Activated CD8-positive, alpha-beta T cell treated with anti-CD3 and anti-CD28 coated beads for 36 hours (primary cell): ENCODE measurements around the gene POLR3F. TPM values are rescaled to one million over a fixed set of nuclear protein-coding genes. Genes with fewer than 3 reads are reported as not detected.

Experiments used
- ATAC-seq: fragments of 200-7000 bp; cut with Tn5 transposase; one replicate; pipeline ENCODE4 v1.10.0; 2021; ENCODE audit warnings: mild to moderate bottlenecking, moderate library complexity
- CTCF ChIA-PET: fragments of 350-600 bp; sonication (Branson Sonifier 250); formaldehyde crosslinking; loops from one replicate; lab custom pipeline; 2021; ENCODE audit warnings: antibody characterized with exemption; lab: Charles Lee
- POLR2A ChIA-PET: fragments of 350-600 bp; sonication (Branson Sonifier 250); formaldehyde crosslinking; loops from one replicate; lab custom pipeline; 2021; ENCODE audit warnings: antibody characterized with exemption; lab: Charles Lee
- DNase-seq: peaks from one replicate; pipeline ENCODE4 v3.0.0-alpha.2; 2020
- H3K27ac Mint-ChIP-seq: one replicate; pipeline ENCODE4 v1.8.0; 2021; ENCODE audit warnings: mild to moderate bottlenecking, mixed read lengths
- H3K27me3 Mint-ChIP-seq: one replicate; pipeline ENCODE4 v1.8.0; 2021; ENCODE audit warnings: mixed read lengths
- H3K36me3 Mint-ChIP-seq: one replicate; pipeline ENCODE4 v1.8.0; 2021; ENCODE audit warnings: low read depth, mixed read lengths
- H3K4me1 Mint-ChIP-seq: one replicate; pipeline ENCODE4 v1.8.0; 2021; ENCODE audit warnings: low read depth, mixed read lengths
- H3K4me3 Mint-ChIP-seq: one replicate; pipeline ENCODE4 v1.8.0; 2021; ENCODE audit warnings: mild to moderate bottlenecking, moderate library complexity, mixed read lengths
- H3K9me3 Mint-ChIP-seq: one replicate; pipeline ENCODE4 v1.8.0; 2021; ENCODE audit warnings: mixed read lengths
- CTCF ChIP-seq: fragments of 200-600 bp; IDR thresholded peaks from one replicate; pipeline ENCODE4 v1.8.0; 2022; ENCODE audit warnings: antibody characterized with exemption, mild to moderate bottlenecking
- intact Hi-C: fragments of 100-400 bp; cut with micrococcal nuclease; formaldehyde crosslinking; loops from one replicate; pipeline ENCODE4 v1.10.0; 2022
- total RNA-seq, 2 experiments: library from RNA; stranded (reverse); gene quantifications; one replicate each; pipeline ENCODE4 v1.2.3, GENCODE V29; 2021

The POLR3F gene
- total RNA-seq, 2 experiments from 2014 or later, result 8.8 to 10.1 TPM

- TF ChIP-seq CTCF, result no peak
- CTCF ChIA-PET, result interaction anchor here (0.6 to 1.2 kb wide), 2 partner anchors 12 to 26 kb away, joined by 3 read pairs; no protein-coding TSS in a partner anchor
- no peak overlapping the region for H3K4me3 Mint-ChIP-seq
- H3K27ac Mint-ChIP-seq, result no peak overlapping the region
- H3K4me1 Mint-ChIP-seq, result no peaks in the 10 kb centered on the region
- H3K9me3 Mint-ChIP-seq, result no peaks in the 10 kb centered on the region
- H3K36me3 Mint-ChIP-seq, result no peaks in the 10 kb centered on the region
- intact Hi-C loops, result no loop called here
- POLR2A ChIA-PET, result no interaction called here
- no peak for DNase-seq
- H3K27me3 Mint-ChIP-seq, result no peaks in the 10 kb centered on the region
- ATAC-seq, result no peak
Observed at GRCh38 chr20:18430172-18430826, 36.9 kb upstream of the POLR3F start.

DNA sequence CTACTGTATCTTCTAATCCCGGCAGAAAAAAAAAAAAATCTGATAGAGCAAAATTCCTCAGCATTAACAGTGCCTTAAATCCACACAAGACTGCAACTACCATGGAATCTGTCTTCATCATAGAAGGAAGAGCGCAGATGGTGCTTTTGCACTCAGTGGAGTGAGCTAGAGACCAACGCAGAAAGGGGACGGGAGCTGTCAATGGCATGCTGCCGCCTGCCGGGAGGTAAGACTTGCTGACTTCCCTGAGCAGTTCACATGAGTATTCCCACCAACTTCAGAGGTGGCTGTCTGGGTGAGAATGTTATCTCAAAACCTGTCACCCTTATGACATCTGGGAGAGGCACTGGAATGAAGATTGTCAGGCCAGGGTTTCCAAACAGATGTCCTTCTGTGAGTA is 36.0 kb upstream of the POLR3F start:
- H3K4me3 Mint-ChIP-seq, result no peak overlapping the region
- CTCF ChIA-PET, result no interaction called here
- no peak overlapping the region for H3K27ac Mint-ChIP-seq
- no peak for ATAC-seq
- intact Hi-C loops, result no loop called here
- no peaks in the 10 kb centered on the region for H3K27me3 Mint-ChIP-seq
- H3K9me3 Mint-ChIP-seq, result no peaks in the 10 kb centered on the region
- no peak for TF ChIP-seq CTCF
- POLR2A ChIA-PET, result no interaction called here
- no peaks in the 10 kb centered on the region for H3K4me1 Mint-ChIP-seq
- DNase-seq, result no peak
- H3K36me3 Mint-ChIP-seq, result no peaks in the 10 kb centered on the region

DNA sequence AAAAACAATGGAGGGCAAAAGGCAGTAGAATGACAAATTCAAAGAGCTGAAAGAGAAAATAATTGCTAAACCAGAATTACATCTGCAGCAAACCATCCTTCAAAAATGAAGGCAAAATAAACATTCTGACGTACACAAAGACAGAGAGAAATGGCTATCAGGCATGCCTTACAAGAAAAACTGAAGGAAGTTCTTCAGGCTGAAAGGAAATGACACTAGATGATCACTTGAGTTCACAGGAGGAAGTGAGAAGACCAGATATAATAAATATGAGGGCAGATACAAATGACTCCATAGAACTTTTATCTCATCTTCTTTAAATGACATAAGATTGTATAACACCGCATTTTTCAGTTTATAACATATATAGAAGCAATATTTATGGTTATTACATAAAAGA is 30.3 kb upstream of the POLR3F start:
- ATAC-seq, result no peak
- H3K4me3 Mint-ChIP-seq, result no peak overlapping the region
- H3K27ac Mint-ChIP-seq, result no peak overlapping the region
- H3K36me3 Mint-ChIP-seq, result no peaks in the 10 kb centered on the region
- intact Hi-C loops, result no loop called here
- no peaks in the 10 kb centered on the region for H3K9me3 Mint-ChIP-seq
- no peak for DNase-seq
- no peaks in the 10 kb centered on the region for H3K4me1 Mint-ChIP-seq
- H3K27me3 Mint-ChIP-seq, result no peaks in the 10 kb centered on the region
- CTCF ChIA-PET, result interaction anchor here (1.6 kb wide), 1 partner anchor 37 kb away, joined by 4 read pairs; no protein-coding TSS in a partner anchor
- no peak for TF ChIP-seq CTCF
- POLR2A ChIA-PET, result interaction anchor here (0.6 kb wide), 1 partner anchor 110 kb away, joined by 3 read pairs; no protein-coding TSS in a partner anchor

DNA sequence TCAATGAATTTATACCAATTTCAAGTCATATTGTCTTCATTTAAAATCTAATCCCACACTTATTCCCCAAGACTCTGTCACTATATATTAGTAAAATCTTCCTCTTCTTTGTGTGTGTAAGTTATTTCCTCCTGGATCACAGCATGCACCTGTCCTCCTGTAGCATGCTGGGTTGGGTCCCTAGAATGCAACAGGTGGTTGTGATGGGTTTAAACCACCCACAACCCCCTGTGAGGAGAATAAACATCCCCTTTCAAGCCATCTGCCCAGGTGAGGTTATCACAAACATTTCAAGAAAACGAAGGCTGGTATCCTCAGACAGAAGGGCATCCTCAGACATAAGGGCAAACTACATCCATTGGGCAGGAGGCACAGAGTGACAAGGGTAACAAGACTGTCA is 26.8 kb upstream of the POLR3F start:
- ChIA-PET CTCF (no interaction called here), POLR2A (no interaction called here)
- no peaks in the 10 kb centered on the region for H3K9me3 Mint-ChIP-seq
- H3K4me3 Mint-ChIP-seq, result no peak overlapping the region
- ATAC-seq (no peak), DNase-seq (no peak)
- H3K36me3 Mint-ChIP-seq, result no peaks in the 10 kb centered on the region
- H3K27ac Mint-ChIP-seq, result no peak overlapping the region
- intact Hi-C loops, result no loop called here
- TF ChIP-seq CTCF, result no peak
- no peaks in the 10 kb centered on the region for H3K27me3 Mint-ChIP-seq
- H3K4me1 Mint-ChIP-seq, result no peaks in the 10 kb centered on the region

DNA sequence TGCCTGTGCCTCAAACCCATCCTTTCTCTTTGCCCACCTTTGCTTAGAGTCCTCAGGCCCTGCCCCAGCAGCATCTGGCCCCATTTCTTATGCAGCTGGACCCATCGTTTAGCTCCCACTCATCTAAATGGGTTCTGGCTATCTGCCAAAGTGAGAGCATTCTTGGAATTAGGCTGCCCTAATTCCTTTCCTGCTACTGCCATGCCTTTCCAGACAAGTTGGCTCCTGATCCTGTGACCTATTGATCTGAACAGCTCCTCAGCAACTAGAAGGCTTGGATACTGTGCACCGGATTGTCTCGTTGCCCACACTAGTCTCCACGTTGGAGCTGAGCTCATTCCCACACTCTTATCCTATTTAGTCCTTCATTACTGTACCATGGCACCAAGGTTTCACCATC is 23.3 kb upstream of the POLR3F start:
- ChIA-PET POLR2A (no interaction called here), CTCF (no interaction called here)
- Mint-ChIP-seq H3K27me3 (no peaks in the 10 kb centered on the region), H3K4me3 (no peak overlapping the region), H3K9me3 (no peaks in the 10 kb centered on the region), H3K4me1 (no peaks in the 10 kb centered on the region), H3K27ac (no peak overlapping the region), H3K36me3 (peaks cover 1% of the 10 kb centered on the region)
- intact Hi-C loops, result no loop called here
- ATAC-seq, result no peak
- DNase-seq, result no peak
- no peak for TF ChIP-seq CTCF
